ENCODE data around the gene ATXN1.
"Not testable (repeated sequence)": the region's sequence is repeated elsewhere in the genome, so short reads cannot be mapped to it uniquely, and the experiment has no call there.

The ATXN1 gene

GRCh38 chr6:16760516-16761470 is at the start of gene ATXN1:
Gene ATXN1 (minus strand): TSS chr6:16761460.
- DNase-seq, result no peak

- no peak for DNase-seq
These were observed 49.2 kb upstream of the ATXN1 start for GRCh38 chr6:16810411-16810810.

GRCh38 chr6:16809753-16810358 is 48.6 kb upstream of the ATXN1 start:
- no peak for DNase-seq

GRCh38 chr6:16807956-16808355 is 46.7 kb upstream of the ATXN1 start:
- no peak for DNase-seq

- DNase-seq, result no peak
These were observed 45.1 kb upstream of the ATXN1 start for GRCh38 chr6:16806363-16806762.

GRCh38 chr6:16805243-16805950 is 44.1 kb upstream of the ATXN1 start:
- no peak for DNase-seq

- no peak for DNase-seq
These were observed 43.4 kb upstream of the ATXN1 start for GRCh38 chr6:16804546-16805242.

- DNase-seq, result no peak
These were observed 42.3 kb upstream of the ATXN1 start for GRCh38 chr6:16803294-16804200.

GRCh38 chr6:16802071-16802470 is 40.8 kb upstream of the ATXN1 start:
- DNase-seq, result no peak

- no peak for DNase-seq
These were observed 39.7 kb upstream of the ATXN1 start for GRCh38 chr6:16800942-16801341.

GRCh38 chr6:16800341-16800740 is 39.1 kb upstream of the ATXN1 start:
- DNase-seq, result no peak

- no peak for DNase-seq
These were observed 38.3 kb upstream of the ATXN1 start for GRCh38 chr6:16799279-16800193.

- DNase-seq, result no peak
These were observed 32.7 kb upstream of the ATXN1 start for GRCh38 chr6:16793828-16794412.

- DNase-seq, result no peak
These were observed 28.2 kb upstream of the ATXN1 start for GRCh38 chr6:16789329-16790038.

- DNase-seq, result no peak
These were observed 25.9 kb upstream of the ATXN1 start for GRCh38 chr6:16787128-16787682.

GRCh38 chr6:16785496-16785895 is 24.2 kb upstream of the ATXN1 start:
- DNase-seq, result no peak

GRCh38 chr6:16784957-16785356 is 23.7 kb upstream of the ATXN1 start:
- DNase-seq, result not testable (repeated sequence)

GRCh38 chr6:16783952-16784565 is 22.8 kb upstream of the ATXN1 start:
- DNase-seq, result no peak

- no peak for DNase-seq
These were observed 22.2 kb upstream of the ATXN1 start for GRCh38 chr6:16783509-16783908.

Data from NCI-H1694 treated with DMSO at 0.1 percent for 48 hours (cell line).